WI38 (cell line): ENCODE results near the gene GSG1L.

Source experiments
- H3K4me3 ChIP-seq: 2 replicates; pipeline ENCODE4 v1.5.1; 2011; ENCODE audit warnings: low read depth, mild to moderate bottlenecking, control low read depth, low read length
- CTCF ChIP-seq: IDR thresholded peaks from 2 replicates; pipeline ENCODE4 v1.5.1; 2012; ENCODE audit warnings: low read depth, mild to moderate bottlenecking, control low read depth, low read length

GSG1L gene

DNA sequence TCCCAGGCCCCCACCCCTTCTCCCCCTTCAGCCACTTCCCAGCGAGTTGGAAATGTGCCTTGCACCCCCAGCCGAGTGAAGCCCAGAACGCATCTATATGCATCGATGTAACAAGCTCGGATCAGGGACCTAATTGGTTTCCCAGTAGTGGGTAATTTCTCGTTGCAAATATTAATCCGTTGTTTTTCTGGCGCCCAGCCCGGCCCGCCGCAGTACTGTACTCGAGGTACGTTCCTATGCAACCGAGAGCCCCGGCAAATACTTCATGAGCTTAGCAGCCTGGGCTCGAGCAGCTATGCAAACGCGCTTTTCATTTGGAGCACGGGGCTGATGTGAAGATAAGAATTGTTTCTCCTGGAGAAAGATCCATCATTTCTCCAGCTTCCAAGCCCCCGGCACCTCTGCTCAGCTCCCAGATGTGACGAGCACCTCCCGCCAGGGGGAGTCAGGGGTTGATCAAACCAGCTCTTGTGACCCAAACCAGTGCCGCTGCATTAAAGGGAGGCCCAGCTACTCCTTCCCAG, 283.8 kb downstream of the GSG1L start:
- TF ChIP-seq CTCF, result peak; percentile 74
- H3K4me3 ChIP-seq, result no peak overlapping the region

GRCh38 chr16:27778926-27779570, 284.5 kb downstream of the GSG1L start:
- TF ChIP-seq CTCF, result no peak
- H3K4me3 ChIP-seq, result no peak overlapping the region

DNA sequence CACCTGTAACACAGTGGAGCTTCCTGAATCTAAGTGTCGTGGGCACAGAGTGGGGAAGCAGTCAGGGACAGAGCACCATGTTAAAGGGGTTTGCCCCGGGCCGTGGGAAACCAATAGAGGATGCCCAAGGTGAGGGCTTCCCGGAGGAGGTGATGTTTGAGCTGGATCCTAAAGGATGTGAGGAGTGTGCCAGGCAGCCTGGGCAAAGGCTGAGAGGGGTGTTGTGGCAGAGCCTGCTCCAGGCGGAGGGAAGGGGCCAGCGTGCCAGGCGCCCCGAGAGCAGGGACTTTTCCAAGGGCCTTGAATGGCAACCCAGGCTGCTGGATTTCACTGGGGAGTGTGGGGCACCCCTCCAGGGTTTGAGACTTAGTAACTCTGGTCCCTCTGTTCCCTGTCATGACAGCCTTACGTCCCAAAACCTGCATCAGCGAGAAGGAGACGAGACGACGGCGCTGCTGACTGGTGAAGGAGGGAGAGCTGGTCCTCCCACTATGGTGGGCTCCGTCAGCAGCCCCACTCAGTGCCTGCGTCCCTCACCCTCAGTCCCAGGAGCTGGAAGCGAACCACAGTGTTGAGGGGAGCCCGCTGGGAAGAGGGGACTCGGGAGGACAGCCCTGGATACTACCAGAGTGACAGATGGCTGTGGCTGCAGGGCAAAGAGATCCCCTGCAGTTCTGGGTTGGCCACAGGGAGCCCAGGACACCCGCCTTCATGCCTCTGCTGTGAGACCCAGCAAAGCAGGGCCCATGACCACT, 285.2 kb downstream of the GSG1L start:
- no peak for TF ChIP-seq CTCF
- H3K4me3 ChIP-seq, result no peak overlapping the region

GRCh38 chr16:27777527-27777926, 286.0 kb downstream of the GSG1L start:
- TF ChIP-seq CTCF, result no peak
- no peak overlapping the region for H3K4me3 ChIP-seq

GRCh38 chr16:27776556-27777225, 286.8 kb downstream of the GSG1L start:
- no peak overlapping the region for H3K4me3 ChIP-seq
- no peak for TF ChIP-seq CTCF

- H3K4me3 ChIP-seq, result no peak overlapping the region
- TF ChIP-seq CTCF, result no peak
Measured at GRCh38 chr16:27775254-27775653, 288.3 kb downstream of the GSG1L start.

- TF ChIP-seq CTCF, result no peak
- no peak overlapping the region for H3K4me3 ChIP-seq
Measured at GRCh38 chr16:27774779-27775178, 288.7 kb downstream of the GSG1L start.
